G401.6 (cell line): ENCODE data around the gene P2RY8.
"Not testable (repeated sequence)": the region's sequence is repeated elsewhere in the genome, so short reads cannot be mapped to it uniquely, and the experiment has no call there.

Experiments
- FAIRE-seq: peaks from 2 replicates; lab custom pipeline; 2012; peaks lifted over from hg19 to GRCh38; lab: Jason Lieb, UNC

The P2RY8 gene

DNA sequence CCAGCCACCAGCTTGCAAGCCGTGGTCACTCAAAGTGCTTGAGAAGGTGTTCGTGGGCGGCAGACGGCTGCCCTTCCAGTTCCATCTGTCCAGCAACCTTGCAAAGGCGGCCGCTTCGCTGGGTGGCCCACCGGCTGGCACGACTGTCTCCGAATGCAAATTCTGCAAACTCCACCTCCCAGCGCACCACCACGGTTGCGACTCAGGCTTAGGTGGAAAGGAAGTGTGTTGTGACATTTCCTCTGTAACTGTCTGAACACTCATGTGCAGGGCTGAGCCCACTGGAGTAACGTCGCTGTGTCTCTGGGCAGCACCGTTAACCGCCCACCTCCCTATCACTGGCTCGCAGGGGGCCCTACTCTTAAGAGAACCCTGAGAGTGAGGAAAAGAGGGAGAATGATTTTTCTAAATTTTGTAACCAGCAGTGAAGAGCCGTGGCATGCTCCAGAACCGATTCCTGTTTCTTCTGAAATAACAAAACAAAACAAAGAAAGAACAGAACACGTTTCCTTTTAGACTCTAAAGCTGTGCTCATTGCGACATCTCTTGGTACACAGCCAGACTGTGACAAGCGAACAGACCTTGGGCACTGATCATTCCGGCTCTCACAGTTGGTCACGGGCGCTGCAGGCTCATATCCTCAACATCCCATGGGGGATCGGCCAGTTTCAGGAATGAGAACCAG is at the start of gene P2RY8:
TSS of gene P2RY8 (minus strand) at position 155 of the 685 bp plus-strand sequence. CDS start 70,627 bp downstream, outside the sequence.
- FAIRE-seq, result no peak

- FAIRE-seq, result no peak
Observed at GRCh38 chrX:1584237-1585011, 47.4 kb upstream of the P2RY8 start.

GRCh38 chrX:1582686-1583437 is 45.9 kb upstream of the P2RY8 start:
- no peak for FAIRE-seq

GRCh38 chrX:1581132-1581531 is 44.1 kb upstream of the P2RY8 start:
- FAIRE-seq, result no peak

GRCh38 chrX:1578511-1579173 is 41.7 kb upstream of the P2RY8 start:
- no peak for FAIRE-seq

GRCh38 chrX:1577845-1578244 is 40.9 kb upstream of the P2RY8 start:
- no peak for FAIRE-seq

DNA sequence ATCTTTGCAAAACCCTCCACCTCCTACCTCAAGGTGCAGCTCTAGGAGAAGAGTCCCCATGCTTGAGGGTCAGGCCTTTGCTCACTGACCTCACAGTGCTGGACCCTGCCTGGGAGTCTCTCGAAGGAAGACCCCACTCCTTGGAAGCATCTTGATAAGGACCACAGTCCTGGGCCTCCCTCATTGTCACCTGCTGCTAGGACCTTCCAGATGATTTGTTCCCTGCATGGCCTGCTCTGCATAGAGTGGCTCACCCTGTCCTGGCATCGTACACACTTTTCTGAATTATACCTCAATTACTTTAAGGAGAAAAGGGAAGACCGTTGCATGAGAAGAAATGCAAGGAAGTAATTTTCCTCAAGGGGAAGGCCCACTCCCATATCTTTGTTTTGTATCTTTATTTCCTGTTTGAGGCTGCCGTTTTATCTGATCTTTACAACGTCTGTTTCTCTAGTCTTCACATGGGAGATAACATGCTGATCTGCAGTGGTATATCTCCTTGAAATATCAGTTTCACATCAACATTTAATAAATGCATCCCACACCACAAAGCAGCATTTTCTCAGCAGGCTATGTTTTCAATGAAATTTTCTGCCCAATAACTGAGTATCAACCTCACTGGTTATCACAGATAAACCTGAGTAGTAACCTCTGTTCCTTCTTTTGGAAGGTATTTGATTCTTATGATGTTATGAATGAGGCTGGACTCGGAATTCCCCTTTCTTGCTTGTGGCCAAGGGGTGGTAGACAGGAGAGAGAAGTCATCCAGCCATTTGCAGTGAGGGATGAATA is 39.4 kb upstream of the P2RY8 start:
- FAIRE-seq, result no peak

- FAIRE-seq, result not testable (repeated sequence)
Observed at GRCh38 chrX:1574181-1574580, 37.2 kb upstream of the P2RY8 start.

GRCh38 chrX:1564750-1565683 is 28.0 kb upstream of the P2RY8 start:
- FAIRE-seq, result no peak

DNA sequence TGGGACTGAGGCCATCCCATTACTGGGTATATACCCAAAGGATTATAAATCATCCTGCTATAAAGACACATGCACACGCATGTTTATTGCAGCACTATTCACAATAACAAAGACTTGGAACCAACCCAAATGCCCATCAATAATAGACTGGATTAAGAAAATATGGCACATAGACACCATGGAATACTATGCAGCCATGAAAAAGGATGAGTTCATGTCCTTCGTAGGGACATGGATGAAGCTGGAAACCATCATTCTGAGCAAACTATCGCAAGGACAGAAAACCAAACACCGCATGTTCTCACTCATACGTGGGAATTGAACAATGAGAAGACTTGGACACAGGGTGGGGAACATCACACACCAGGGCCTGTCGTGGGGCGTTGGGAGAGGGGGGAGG is 27.1 kb upstream of the P2RY8 start:
- FAIRE-seq, result not testable (repeated sequence)

DNA sequence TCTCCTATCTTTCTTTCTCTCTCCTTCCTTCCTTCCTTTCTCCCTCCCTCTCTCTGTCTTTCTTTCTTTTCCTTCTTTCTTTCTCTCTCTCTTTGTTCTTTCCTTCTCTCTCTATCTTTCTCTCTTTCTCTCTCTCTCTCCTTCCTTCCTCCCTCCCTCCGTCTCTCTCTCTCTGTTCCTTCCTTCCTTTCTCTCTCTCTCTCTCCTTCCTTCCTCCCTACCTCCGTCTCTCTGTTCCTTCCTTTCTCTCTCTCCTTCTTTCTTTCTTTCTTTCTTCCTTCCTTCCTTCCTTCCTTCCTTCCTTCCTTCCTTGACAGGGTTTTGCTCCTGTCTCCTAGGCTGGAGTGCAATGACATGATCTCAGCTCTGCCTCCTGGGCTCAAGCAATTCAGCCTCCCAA is 24.2 kb upstream of the P2RY8 start:
- no peak for FAIRE-seq

- no peak for FAIRE-seq
Observed at GRCh38 chrX:1558761-1559468, 21.9 kb upstream of the P2RY8 start.

DNA sequence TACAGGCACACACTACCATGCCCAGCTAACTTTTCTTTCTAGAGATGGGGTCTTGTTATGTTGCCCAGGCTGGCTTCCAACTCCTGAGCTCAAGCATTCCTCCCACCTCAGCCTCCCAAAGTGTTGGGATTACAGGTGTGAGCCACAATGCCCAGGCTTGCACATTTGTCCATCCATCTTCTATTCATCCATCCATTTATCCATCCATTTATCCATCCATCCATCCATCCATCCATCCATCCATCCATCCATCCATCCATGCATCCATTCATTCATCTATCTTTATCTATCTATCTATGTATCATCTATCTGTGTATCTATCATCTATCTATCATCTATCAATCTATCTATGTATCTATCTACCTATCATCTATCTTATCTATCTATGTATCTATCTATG is 20.5 kb upstream of the P2RY8 start:
- not testable (repeated sequence) for FAIRE-seq

GRCh38 chrX:1555370-1555769 is 18.4 kb upstream of the P2RY8 start:
- FAIRE-seq, result no peak

- no peak for FAIRE-seq
Observed at GRCh38 chrX:1554469-1555210, 17.7 kb upstream of the P2RY8 start.

GRCh38 chrX:1551959-1552546 is 15.1 kb upstream of the P2RY8 start:
- no peak for FAIRE-seq

GRCh38 chrX:1546691-1547251 is 9.8 kb upstream of the P2RY8 start:
- no peak for FAIRE-seq

DNA sequence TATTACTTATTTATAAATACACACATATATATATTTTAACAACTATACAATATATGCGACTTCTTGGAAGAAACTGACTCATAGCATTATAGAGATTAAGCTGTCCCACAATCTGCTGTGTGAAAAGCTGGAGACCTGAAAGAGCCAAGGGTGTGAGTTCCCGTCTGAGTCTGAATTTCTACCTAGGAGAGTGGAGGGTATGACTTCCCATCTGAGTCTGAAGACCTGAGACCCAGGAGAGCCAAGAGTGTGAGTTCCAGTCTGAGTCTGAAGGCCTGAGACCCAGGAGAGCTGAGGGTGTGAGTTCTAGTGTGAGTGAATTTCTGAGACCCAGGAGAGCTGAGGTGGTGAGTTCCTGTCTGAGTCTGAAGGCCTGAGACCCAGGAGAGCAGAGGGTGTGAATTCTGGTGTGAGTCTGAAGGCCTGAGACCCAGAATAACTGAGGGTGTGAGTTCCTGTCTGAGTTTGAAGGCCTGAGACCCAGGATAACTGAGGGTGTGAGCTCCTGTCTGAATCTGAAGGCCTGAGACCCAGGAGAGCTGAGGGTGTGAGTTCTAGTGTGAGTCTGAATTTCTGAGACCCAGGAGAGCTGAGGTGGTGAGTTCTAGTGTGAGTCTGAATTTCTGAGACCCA is 8.9 kb upstream of the P2RY8 start:
- FAIRE-seq, result no peak
